Measurements from ENCODE around the gene GOLGA8N.
"Not testable (repeated sequence)": the region's sequence is repeated elsewhere in the genome, so short reads cannot be mapped to it uniquely, and the experiment has no call there.

- not testable (repeated sequence) for TF ChIP-seq CTCF (conservative IDR thresholded peaks at IDR 0.05; ENCODE audit: low read length); EZH2phosphoT487 (IDR thresholded peaks at IDR 0.05; ENCODE audit: borderline replicate concordance)
These were observed 21.4 kb downstream of the GOLGA8N start for GRCh38 chr15:32614712-32615050.
